Coronary artery (tissue), 2 donors: ENCODE measurements around the gene C19orf81.
A peak's percentile ranks its signal among the peaks of the same experiment; 100 is the strongest.

Experiments used
- DNase-seq: peaks from one replicate; pipeline ENCODE4 v3.0.0-alpha.2; 2017; ENCODE audit warnings: low spot score
- H3K27ac ChIP-seq, 2 donors: fragments of 200-600 bp; sonication (generic); one replicate each; pipeline ENCODE4 v1.5.1; 2016 to 2019
- H3K4me3 ChIP-seq: fragments of 200-600 bp; sonication (generic); 2 replicates; pipeline ENCODE4 v1.5.1; 2016; ENCODE audit warnings: mild to moderate bottlenecking, moderate library complexity
- TF ChIP-seq, protein P1 (sequence below): fragments of 200-600 bp; sonication (generic); IDR thresholded peaks from one replicate; pipeline ENCODE4 v1.5.1; 2019; ENCODE audit warnings: antibody characterized with exemption

C19orf81 gene

GRCh38 chr19:50661766-50662650 lies 12.8 kb downstream of the C19orf81 start:
- Histone ChIP-seq H3K27ac (no peak overlapping the region), H3K4me3 (no peak overlapping the region)
- TF ChIP-seq, protein P1, sequence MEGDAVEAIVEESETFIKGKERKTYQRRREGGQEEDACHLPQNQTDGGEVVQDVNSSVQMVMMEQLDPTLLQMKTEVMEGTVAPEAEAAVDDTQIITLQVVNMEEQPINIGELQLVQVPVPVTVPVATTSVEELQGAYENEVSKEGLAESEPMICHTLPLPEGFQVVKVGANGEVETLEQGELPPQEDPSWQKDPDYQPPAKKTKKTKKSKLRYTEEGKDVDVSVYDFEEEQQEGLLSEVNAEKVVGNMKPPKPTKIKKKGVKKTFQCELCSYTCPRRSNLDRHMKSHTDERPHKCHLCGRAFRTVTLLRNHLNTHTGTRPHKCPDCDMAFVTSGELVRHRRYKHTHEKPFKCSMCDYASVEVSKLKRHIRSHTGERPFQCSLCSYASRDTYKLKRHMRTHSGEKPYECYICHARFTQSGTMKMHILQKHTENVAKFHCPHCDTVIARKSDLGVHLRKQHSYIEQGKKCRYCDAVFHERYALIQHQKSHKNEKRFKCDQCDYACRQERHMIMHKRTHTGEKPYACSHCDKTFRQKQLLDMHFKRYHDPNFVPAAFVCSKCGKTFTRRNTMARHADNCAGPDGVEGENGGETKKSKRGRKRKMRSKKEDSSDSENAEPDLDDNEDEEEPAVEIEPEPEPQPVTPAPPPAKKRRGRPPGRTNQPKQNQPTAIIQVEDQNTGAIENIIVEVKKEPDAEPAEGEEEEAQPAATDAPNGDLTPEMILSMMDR, result no peak
- no peak for DNase-seq

GRCh38 chr19:50662651-50663481 lies 13.6 kb downstream of the C19orf81 start:
- no peak overlapping the region for H3K4me3 ChIP-seq
- no peak for DNase-seq
- H3K27ac ChIP-seq, result no peak overlapping the region
- TF ChIP-seq, protein P1, result no peak

- TF ChIP-seq, protein P1, result no peak
These were observed 14.2 kb downstream of the C19orf81 start for GRCh38 chr19:50663482-50663790.

DNA sequence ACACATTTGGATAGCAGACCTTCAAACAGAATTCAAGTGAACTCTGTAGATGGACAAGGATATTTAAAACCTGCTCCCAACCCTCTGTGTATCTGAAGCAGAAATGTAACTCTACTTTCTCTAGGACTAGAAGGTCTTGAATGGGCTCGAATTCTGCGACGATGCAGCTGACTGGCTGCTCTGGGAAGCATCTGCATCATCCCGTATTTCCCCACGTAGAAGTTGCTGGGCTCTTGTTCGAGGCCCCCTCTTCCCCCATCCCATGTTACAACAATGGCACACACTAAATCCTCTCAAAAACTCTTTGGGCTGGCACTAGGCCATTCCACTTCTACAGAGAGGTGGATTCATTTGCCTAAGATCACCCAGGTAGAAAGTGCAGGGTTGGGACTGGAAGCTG lies 15.0 kb downstream of the C19orf81 start:
- DNase-seq, result no peak
- Histone ChIP-seq H3K4me3 (no peak overlapping the region), H3K27ac (no peak overlapping the region)
- TF ChIP-seq, protein P1, result no peak

More at GRCh38 chr19:50663482-50663790, 14.2 kb downstream of the C19orf81 start:
- H3K27ac ChIP-seq, result no peak overlapping the region
- DNase-seq, result no peak
- H3K4me3 ChIP-seq, result no peak overlapping the region

GRCh38 chr19:50666346-50667176 lies 17.3 kb downstream of the C19orf81 start:
- no peak overlapping the region for H3K27ac ChIP-seq
- no peak for DNase-seq
- H3K4me3 ChIP-seq, result peak overlapping the region; percentile 22
- TF ChIP-seq, protein P1, result no peak

- TF ChIP-seq, protein P1, result no peak
- Histone ChIP-seq H3K4me3 (peak overlapping the region; percentile 22), H3K27ac (no peak overlapping the region)
- no peak for DNase-seq
These were observed 18.0 kb downstream of the C19orf81 start for GRCh38 chr19:50667177-50667758.
